GM18861 (cell line): ENCODE data around the gene ZNF253.
"Not testable (repeated sequence)": the region's sequence is repeated elsewhere in the genome, so short reads cannot be mapped to it uniquely, and the experiment has no call there.

Experiments
- ATAC-seq: cut with Tn5 transposase; IDR thresholded peaks from one replicate; pipeline ENCODE4 v1.9.1; 2021; ENCODE audit not compliant: unreplicated experiment

Gene ZNF253

GRCh38 chr19:19892055-19892941 is 26.6 kb downstream of the ZNF253 start:
- not testable (repeated sequence) for ATAC-seq

DNA sequence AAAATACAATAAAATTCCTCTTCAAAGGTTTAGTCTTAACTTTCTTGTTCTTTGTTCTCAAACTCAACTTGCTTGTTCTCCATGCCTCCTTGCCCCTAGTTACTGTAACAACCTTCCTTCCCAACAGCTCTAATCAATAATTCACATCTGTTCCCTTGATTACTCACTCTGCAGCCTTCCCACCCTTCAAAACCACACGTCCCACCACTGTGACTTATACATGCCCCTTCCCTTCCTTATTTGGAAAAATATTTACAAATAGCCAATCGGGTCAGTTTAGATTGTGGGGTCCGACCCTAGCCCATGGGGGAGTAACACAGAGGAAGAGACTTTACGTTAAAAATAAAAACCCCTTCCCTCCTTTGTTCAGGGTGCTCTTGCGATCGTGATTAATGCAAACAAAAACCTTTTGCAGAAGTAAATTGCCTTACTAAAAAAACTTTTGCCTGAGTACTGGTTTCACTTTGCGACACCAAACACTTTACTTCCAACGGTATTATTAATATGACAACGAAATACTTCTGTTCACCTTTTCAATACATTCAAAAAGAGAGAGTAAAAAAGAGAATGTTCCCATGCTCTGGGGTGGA is 34.6 kb downstream of the ZNF253 start:
- ATAC-seq = peak; percentile 2

DNA sequence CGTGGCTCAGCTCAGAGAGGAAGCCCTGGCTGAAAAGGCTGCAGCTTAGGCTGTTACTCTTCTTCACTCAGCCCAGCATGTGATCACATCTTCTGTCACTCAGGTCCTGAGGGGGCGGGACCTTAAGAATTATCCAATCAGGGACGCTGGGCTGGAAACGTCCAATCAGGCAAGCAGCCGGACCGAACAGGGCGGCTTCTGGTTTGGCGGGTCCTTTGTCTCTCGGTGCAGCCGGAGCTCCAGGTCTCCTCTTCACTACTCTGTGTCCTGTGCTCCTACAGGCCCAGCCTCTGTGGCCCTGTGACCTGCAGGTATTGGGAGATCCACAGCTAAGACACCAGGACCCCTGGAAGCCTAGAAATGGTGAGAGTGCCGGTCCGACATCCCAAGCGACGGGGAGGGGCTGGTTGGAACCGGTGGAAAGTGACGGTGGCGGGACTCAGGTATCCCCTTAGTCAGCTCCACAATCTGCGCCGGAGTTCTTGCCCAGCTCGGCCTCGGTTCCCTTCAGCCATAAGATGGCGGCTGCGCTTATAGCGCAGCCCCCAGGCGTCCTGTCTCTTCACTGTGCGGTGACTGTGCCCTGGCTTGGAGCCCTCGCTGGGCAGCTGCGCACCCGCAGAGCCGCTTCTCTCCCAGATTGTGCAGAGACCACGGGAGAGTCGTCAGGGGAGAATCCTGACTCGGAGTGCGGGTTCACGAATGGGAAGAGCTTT is 35.2 kb downstream of the ZNF253 start, which contains the start of gene ZNF93:
ZNF93 (plus strand) TSS at position 218 of the 716 bp plus-strand sequence; CDS start at position 361, 143 bp downstream.
- ATAC-seq = peak; percentile 81

- not testable (repeated sequence) for ATAC-seq
Measured at GRCh38 chr19:19907551-19907950, 41.9 kb downstream of the ZNF253 start.

DNA sequence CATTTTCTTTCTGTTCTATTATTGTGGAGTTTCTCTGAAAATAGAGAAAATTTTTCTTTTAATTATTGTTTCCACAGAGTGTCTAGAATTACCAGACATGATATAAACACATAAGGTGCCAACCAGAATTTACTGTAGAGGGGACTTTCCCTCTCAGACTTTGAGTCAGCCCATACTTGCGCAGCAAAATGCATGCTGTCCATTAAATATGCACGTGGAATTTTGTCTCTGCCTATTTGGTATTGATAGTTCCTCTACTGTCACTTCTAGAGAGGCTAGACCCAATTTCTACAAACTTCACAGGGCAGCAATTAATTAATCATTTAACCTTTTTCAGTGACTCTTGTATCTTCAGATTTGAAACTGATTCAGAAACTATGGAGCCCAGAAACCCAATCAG is 44.0 kb downstream of the ZNF253 start:
- ATAC-seq = no peak

- ATAC-seq = no peak
Measured at GRCh38 chr19:19911150-19911549, 45.5 kb downstream of the ZNF253 start.

DNA sequence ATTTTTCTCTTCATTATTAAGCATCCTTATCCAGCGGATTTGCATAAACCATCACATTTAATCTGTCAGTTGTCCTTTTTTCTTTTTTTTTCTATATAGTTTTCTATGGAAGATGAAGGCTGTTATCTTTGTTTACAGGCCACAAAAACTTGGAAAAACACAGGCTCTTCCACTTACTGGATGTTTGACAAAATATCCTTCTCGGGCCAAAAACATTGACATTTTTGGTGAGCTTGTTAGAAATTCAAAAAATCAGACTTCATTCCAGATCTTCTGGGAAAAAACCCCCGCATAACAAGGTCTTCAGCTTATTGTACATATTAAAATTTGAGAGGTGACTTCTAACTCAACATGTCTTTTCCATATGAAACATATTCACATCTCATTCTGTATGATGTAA is 48.9 kb downstream of the ZNF253 start:
- no peak for ATAC-seq

GRCh38 chr19:19930417-19930816 is 64.7 kb downstream of the ZNF253 start:
- not testable (repeated sequence) for ATAC-seq

DNA sequence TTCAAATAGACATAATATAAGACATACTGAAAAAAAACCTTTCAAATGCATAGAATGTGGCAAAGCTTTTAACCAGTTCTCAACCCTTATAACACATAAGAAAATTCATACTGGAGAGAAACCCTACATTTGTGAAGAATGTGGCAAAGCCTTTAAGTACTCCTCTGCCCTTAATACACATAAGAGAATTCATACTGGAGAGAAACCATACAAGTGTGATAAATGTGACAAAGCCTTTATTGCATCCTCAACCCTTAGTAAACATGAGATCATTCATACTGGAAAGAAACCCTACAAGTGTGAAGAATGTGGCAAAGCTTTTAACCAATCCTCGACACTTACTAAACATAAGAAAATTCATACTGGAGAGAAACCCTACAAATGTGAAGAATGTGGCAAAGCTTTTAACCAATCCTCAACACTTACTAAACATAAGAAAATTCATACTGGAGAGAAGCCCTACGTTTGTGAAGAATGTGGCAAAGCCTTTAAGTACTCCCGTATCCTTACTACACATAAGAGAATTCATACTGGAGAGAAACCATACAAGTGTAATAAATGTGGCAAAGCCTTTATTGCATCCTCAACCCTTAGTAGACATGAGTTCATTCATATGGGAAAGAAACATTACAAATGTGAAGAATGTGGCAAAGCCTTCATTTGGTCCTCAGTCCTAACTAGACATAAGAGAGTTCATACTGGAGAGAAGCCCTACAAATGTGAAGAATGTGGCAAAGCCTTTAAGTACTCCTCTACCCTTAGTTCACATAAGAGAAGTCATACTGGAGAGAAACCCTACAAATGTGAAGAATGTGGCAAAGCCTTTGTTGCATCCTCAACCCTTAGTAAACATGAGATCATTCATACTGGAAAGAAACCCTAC is 68.0 kb downstream of the ZNF253 start:
- ATAC-seq = not testable (repeated sequence)

GRCh38 chr19:19937403-19937802 is 71.7 kb downstream of the ZNF253 start:
- no peak for ATAC-seq

GRCh38 chr19:19938449-19938848 is 72.8 kb downstream of the ZNF253 start:
- ATAC-seq = no peak

- ATAC-seq = no peak
Measured at GRCh38 chr19:19943848-19944582, 78.3 kb downstream of the ZNF253 start.
